GM19023 (cell line): ENCODE measurements around the gene KCNIP3.
"Not testable (repeated sequence)": the region's sequence is repeated elsewhere in the genome, so short reads cannot be mapped to it uniquely, and the experiment has no call there.

Experiments
- ATAC-seq: cut with Tn5 transposase; IDR thresholded peaks from one replicate; pipeline ENCODE4 v1.9.1; 2021; ENCODE audit warnings: mild to moderate bottlenecking, moderate library complexity; ENCODE audit not compliant: unreplicated experiment

KCNIP3 gene

DNA sequence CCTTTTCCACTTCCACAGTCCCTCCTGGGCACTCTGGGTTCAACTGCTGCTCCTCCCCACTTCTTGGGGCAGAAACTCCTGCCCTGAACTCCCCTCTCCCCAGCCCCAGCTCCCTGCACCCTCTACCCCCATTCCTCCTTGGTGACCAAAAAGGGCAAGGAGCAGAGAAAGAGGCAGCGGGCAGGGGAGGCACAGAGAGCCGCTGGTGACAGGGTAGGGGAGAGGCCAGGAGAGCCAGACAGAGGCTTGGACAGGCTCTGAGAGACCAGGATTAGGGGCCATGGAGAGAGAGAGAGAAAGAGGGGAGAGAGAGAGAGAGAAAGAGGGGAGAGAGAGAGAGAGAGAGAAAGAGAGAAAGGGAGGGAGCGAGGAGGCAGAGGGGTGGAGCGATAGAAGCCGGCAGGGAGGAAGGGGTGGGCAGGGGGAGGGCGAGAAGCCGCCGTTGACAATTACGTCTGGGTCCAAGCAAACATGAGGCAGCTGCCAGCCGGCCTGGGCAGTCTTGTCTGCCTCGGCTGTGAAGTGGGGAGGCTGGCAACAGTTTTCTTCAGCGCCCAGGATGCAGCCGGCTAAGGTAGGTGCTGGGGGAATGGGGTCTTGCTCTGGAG lies at the start of gene KCNIP3:
Gene KCNIP3, plus strand, starts transcription at position 468 of the 608 bp plus-strand sequence. Its CDS starts 92 bp downstream, at position 560.
- ATAC-seq: no peak

DNA sequence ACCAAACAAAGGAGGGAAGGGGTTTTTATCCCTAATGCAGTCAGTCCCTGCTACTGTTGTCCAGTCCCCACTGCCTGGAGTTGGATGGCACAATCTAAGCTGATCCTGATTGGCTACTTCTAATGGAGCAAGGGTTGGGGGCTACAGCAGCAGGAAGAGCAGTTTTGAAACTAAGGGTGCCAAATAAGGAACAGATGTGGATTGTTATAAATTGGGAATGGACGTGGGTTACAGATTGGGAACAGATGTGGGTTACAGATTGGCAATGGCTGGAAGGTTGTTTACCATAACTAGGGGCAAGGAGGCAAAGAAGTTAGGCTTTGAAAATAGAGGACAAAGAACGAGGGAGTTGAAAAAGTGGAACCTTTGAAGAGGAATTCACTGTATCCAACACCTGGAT lies 38.9 kb upstream of the KCNIP3 start:
- no peak for ATAC-seq

DNA sequence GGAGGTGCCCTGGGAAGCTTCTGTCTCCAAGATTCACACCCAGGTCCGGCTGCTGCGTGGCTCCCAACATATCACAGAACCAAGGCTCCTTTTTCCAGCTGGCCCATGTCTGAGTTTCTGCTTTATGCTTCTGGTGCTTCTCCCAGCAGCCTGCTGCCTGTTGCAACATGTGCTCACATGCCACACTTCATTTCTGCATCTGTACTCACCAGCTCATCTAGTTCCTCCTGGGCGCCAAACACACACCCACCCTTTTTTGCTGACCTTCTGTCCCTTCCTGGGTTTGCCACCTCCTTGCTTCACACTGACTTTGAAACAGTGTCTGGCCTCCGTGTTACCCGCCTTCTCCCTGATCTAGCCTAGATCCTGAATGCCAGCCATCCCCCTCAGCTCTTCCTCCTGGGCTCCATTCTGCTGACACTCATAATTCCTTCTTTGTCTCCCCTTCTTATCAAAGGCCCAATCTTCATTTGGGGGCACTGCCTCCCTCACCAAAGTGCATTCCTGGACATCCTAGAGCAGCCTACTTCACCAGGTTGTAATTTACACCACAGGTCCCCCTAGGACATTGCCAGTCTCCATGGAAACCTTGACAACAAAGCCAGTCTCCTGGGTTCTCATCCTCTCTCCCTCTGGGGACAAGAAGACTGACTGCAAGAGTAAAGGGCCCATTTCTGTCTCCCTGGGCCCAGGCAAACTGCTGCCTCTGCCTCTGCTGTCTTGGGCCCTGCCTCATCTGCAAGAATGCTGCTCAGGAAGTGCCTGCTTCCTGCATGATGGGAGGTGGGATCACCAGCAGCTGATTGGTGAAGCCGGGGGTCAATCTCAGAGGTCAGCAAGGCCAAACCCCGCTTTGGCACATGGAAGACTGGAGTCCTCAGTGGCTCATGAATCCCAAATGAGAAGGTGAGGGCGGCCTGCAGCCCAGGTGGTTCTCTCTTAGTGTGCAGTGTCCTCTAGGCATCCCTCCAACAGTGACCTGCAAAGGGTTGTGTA lies 36.8 kb upstream of the KCNIP3 start:
- ATAC-seq: no peak

DNA sequence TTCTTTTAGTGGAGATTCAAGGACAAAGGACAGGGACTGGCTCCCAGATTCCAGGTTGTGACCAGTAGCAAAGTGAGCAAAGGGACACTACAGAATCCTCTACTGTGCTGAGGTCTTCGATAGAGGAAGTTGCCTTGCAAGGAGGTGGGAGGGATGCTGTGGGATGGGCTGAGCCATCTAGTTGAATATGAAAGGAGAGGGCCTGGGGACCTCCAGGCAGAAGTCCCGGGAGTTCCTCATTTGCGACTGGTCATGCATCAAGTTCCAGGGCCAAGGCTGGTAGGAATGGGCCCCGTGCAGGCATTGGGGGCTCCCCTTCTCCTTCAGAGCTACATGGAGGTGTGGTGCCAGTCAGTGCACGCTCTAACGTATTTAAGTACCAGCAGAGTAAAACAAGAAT lies 35.5 kb upstream of the KCNIP3 start:
- ATAC-seq: no peak

DNA sequence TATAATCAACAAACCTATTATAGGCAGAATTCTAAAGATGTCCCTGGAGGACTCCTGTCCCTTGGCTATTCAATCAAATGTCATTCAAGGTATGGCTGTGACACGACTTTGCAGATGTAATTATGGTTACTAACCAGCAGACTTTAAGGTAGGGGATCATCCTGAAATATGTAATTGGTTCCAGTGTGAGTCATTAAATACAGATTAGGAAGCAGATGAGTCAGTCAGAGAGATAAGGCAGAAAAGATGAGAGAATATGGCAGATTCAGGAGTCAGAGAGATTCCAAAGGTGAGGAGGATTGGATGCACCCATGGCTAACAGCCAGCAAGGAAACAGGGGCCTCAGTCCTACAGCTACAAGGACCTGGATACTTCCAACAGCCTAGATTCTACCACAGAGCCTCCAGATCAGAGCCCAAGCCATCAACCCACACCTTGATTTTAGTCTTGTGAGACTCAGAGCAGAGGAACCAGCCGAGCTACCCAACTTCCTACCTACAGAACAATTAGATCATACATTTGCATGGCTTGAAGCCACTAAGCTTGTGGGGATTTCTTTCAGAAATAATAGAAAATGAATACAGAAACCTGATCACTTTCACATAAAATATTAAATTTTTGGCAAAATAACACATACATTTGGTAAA lies 34.1 kb upstream of the KCNIP3 start:
- no peak for ATAC-seq

DNA sequence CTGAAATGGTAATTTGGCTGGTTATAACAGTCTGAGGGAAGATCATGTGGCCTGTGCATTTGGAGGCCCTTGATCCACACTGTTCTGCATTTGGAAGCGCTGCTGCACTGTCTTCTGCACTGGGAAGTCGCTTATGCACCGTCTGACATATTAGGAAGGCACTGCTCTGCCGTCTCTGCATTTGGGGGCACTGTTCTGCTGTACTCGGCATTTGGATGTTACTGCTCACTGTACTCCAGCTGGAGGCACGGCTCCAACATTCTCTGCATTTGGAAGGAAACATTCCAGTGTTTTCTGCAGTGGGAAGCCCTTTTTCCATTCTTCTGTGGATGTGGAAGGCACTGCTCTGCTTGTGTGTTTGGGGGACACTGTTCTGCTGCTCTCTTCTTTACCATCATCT lies 32.5 kb upstream of the KCNIP3 start:
- no peak for ATAC-seq

DNA sequence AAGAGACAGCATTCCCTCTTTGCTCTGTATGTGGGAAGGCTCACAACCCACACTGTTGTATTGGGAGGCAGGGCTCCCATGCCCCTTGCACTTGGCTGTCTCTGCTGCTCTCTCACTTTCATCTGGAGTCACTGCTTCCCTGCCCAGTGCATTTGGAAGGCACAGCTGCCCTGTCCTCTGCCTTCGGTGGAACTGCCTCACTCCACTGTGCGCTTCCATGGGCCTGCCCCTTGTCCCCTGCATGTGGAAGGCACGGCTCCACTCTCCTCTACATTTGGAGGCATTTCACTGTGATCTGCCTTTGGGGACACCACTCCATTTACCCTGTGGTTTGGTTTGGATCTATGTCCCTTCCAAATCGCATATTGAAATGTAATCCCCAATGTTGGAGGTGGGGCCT lies 32.0 kb upstream of the KCNIP3 start:
- no peak for ATAC-seq

DNA sequence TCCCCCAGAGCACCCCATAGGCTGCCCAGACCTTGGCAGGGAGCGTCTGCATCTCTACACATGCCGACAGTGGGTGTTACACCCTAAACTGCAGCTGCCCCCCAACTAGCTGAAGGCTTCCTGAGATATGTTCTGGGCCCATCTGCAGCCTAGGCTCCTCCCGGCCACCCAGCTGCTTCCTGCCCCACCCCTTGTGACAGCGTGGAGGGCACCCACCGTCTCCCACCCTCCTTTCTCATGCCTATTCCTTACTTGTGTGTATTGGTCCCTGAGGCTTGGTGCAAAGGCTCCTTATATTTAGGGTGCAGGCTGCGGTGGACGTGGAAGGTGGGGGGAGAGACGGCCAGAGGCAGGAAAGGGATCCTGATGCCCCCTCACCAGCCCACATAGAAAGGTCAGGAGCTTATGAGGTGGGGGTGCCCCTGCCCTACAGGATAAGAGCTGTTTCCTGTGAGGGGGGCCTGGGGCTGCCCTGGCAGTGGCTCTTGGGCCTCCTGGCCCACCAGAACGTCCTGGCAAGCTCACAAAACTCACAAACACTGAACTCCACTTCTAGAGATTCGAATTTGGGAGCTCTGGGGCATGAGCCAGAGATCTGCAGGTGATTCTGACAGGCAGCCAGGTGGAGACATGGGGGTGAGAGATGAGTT lies 30.2 kb upstream of the KCNIP3 start:
- ATAC-seq: no peak

DNA sequence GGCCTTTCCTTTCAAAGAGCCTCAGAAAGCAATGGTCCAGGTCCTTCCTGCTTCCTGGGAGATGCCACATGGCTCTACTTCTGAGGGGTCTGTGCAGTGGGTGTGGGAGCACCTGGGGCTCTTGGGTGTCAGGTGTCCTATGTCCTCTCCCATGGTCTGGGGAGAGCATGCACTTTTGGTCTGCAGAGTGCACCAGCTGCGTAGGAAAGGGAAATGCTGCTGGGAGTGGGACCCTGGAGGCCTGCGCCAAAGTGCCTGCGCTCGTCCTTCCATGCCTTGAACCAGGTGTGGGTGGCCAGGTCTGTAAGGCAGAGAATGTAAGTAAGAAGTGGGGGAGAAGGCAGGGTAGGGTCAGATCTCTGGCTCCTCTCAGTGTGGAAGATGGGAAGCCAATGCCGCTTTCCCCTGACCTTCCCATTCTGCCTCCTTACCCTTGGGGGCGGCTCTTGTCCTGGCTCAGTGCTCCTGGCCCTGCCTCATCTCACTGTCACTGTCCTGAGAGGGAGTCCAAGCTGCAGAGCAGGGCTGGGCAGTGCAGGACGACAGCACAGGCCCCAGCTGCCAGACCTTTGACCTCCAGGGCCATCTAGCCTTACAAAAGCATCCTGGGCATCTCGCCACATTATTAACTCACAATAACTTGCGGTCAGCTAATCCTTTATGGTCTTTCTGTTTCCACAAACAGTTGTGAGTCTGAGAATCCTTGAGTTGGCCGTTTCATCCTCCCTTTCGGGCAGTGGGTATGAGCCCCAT lies 29.5 kb upstream of the KCNIP3 start:
- ATAC-seq: no peak

DNA sequence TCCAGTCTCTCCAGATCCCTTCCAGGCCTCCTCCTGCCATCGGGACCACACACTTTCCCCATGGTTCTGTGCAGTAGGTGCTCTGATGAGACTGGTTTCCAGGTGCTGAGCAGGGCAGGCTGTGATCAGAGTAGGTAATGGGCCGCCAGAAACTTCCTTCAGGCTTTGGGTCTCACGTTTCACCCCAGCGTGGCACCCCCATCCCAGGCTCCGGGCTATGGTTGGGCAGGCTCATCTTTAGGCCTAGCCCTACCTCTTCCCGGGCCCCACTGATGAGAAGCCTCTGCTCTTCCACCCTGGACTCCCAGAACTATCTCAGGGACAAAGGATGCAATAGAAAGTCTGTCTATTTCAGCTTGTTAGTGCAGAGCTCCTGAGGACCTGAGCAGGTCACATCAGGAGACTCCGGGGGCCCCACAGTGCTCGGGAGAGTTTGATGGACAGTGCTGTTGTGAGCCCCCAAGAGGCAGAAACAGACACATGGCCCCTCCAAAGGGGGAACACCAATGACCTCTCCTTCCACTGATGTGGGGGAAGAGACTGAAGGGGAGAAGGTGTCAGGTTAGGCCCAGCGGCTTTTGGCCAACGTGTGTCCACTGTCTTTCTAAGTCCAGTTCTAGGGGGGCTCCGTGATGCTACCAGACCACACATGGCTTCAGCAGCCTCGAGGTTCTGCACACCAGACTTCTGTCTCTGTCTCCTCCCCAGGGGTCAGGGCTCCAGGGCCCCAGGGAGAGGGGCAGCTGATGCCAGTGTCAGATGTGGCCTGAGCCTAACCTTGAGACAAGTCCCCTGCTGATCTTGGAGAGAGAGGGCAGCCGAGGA lies 28.7 kb upstream of the KCNIP3 start:
- no peak for ATAC-seq

DNA sequence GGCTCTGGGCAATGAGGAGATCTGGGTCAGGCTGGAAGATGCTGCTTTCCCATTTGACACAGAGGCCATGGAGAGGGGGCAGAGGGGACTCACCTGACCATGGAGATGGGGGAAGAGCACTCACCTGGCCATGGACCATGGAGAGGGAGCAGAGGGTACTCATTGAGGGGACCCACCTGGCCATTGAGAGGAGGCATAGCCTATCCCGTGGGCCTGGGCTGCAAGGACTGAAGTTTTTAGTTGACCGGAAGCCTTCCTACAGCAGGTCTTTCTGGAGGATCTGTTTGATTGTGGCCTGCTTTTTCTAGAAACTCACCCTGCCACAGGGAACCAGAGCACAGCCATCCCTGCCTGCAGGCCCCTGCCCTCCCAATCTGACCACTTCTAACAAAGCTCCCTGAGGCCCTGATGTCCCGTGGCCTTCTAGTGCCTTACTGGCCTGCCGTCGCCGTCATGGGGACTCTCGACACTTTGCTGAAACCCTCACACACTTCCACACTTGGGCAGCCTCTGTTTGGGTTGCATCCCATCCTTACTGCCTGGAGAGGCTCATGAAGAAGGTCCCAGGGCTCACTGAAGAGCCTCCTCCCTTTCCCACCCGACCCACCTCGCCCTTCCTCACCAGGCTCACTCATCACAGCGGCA lies 28.0 kb upstream of the KCNIP3 start:
- ATAC-seq: no peak

DNA sequence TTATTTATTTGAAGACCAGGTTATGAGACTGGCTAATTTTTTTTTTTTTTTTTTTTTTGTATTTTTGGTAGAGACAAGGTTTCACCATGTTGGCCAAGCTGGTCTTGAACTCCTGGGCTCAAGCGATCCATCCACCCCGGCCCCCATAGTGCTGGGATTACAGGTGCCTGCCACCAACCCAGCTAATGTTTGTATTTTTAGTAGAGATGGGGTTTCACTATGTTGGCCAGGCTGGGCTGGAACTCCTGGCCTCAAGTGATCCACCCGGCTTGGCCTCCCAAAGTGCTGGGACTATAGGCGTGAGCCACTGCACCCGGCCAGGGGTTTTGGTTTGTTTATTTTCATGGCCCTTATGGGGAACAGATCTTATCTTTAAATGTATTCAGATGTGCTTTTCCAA lies 27.4 kb upstream of the KCNIP3 start:
- ATAC-seq: not testable (repeated sequence)

DNA sequence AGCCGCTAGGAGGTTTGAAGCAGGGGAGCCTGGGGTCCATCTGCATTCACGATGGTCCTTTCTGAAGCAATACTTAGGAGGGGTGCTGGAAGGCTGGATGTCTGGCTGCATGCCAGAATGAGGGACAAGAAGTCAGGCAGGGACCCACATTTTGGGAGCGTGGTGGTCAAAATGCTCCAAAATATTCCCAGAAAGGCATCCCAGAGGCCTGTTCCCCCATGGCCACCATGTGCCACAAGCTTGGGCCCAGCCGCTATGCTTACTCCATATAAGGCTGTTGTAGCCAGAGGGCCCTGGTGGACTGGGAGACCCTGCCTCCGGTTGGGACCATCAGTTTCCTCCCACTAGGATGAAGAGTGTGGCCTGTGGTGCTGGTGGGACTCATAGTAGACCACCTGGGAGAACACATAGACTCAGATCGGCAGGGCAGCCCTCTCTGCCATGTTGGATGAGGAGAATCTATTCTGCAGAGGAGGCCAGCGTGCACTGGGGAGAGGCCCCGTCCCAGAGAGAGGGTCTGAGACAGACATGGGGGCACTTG lies 26.5 kb upstream of the KCNIP3 start:
- no peak for ATAC-seq

DNA sequence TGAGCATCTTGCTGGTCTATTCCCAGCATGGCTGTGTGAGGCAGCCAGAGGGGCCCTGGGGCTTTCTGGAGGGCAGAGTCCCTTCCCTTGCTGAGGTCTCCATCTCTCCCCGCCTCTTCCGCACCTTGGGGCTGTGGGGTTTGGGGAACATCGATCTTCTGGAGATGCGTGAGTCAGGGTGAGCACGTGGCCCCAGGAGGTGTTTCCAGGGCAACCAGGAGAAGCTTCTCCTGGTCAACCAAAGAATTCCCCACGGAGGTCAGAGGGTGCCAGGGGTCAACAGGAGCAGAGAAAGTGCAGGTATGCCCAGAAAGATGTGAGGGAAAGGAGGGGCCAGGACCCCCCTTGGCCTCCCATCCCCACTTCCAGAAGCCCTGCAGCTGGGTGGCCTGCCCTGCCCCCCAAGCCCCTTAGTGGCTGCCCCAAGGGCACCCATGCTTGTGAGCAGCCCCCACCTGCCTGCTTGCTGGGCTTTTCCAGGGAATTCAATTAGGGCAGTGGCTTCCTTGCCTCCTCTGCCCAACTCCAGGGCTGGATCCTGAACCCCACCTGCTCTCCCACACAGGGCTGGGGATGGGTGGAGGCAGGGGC lies 25.7 kb upstream of the KCNIP3 start:
- no peak for ATAC-seq

DNA sequence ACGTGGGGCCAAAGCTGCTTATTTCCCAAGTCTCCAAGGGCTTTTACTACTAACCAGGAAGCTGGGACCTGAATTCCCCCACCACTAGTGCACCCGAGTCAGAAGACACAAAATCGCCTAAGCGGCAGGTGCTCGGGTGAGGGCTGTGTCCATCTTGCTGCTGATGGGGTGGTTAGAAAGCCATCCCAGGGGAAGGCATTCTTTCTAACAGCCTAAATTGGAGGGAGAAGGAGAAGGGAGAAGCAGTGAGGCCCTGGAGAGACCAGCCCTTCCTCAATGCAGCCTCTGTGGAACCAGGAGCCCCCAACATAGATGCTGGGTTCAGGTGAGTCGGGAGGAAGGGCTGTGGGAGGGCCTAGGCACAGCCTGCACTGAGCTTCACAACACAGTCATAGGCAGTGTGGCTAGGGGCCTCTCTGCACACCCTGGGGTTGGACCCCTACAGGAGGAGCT lies 24.8 kb upstream of the KCNIP3 start:
- ATAC-seq: no peak

DNA sequence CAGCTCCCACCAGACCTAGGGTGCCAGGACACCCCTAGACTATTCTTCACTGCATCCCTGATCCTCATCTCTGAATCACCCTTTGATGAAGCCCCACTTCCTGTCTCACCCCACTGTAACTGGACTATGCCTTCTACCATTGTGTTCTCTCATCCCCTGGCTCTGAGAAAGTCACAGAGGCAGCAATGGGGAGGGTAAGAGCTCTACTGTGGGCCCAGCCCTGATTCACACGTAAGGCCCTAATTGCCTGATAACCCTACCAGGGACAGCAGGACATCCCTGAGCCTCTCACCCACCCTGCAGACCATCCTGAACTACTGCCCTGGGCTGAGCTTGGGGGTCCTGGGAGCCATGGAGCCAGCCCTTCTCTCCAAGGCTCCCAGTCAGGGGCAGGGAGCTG lies 24.4 kb upstream of the KCNIP3 start:
- no peak for ATAC-seq

DNA sequence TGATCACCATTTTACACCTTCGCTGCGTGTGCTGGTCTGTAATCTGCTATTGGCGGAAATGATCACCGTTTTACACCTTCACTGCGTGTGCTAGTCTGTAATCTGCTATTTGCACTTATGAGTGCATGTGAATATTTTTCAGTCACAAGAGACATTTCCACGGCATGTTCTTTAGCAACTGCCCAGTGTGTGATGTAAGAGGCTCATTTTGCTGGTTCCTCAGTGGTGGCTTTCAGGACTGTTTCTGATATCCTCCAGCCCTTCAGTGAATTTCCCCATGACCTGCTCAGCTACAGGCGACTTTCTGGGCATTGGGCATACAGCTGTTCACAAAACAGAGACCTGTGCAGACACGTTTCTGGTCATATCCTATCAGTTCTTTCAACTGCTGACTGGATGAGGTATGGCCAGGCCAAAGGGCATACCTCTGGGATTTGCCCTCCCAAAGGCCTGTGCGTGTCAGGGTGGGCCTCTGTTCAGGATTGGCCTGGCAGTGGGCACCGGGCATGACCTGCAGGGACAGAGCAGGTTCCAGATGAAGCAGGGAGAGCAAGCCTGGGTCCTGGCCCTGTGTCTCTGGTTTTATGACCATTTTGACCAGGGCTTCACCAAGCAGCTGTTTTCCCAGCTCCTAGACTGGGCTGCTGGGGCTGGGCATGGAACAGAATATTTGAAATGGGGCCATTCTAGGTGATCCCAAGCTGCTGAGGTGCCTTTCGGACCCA lies 23.4 kb upstream of the KCNIP3 start:
- no peak for ATAC-seq
